ENCODE data around the gene PCGF3.
"Not testable (repeated sequence)": the region's sequence is repeated elsewhere in the genome, so short reads cannot be mapped to it uniquely, and the experiment has no call there.

The PCGF3 gene

GRCh38 chr4:668219-668618 is 37.4 kb upstream of the PCGF3 start:
- FAIRE-seq: not testable (repeated sequence)

DNA sequence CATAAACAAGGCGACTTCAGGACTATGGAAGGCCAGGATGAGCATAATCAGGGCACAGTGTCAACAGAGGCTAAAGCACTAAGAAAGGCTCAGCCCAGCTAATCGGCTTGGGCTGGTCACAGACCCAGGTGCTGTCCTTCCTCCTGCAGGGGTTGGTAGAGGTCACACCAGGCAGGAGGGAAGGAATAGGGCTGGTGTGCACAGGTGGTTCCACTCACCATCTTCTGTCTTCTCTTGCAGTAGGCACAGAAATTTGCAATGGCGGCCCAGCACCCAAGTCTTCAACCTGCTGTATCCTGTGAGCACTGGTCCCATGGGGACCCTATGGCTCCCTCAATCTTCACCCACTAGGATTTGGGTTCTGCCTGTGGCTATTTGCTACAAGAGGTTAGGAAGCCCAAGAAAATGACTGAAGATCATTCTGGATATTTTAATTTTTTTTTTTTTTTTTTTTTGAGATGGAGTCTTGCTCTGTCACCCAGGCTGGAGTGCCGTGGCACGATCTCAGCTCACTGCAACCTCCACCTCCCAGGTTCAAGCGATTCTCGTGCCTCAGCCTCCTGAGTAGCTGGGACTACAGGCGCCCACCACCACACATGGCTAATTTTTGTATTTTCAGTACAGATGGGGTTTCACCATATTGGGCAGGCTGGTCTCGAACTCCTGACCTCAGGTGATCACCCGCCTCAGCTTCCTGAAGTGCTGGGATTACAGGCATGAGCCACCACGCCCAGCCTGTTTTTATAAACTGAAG is 35.6 kb upstream of the PCGF3 start:
- not testable (repeated sequence) for FAIRE-seq

DNA sequence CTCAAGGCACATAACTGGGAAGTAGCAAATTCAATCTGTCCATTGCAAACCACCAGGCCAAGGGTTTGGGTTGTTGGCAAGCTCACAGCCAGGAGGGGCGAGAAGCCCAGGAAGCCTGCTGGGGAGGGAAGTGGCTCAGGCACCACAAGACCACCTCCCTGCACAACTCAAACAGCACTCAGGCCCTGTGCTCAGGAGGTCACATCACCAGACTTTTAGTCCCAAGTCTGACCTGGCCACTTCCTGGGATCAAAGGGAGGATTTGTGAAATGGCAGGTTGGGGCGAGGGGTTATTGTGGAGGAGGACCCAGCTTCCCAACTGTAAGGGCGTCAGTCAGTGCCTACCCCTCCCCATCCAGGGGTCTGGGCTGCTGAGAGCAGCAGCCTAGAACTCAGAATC is 33.9 kb upstream of the PCGF3 start:
- no peak for FAIRE-seq

GRCh38 chr4:673349-674091 is 32.1 kb upstream of the PCGF3 start:
- FAIRE-seq: no peak

DNA sequence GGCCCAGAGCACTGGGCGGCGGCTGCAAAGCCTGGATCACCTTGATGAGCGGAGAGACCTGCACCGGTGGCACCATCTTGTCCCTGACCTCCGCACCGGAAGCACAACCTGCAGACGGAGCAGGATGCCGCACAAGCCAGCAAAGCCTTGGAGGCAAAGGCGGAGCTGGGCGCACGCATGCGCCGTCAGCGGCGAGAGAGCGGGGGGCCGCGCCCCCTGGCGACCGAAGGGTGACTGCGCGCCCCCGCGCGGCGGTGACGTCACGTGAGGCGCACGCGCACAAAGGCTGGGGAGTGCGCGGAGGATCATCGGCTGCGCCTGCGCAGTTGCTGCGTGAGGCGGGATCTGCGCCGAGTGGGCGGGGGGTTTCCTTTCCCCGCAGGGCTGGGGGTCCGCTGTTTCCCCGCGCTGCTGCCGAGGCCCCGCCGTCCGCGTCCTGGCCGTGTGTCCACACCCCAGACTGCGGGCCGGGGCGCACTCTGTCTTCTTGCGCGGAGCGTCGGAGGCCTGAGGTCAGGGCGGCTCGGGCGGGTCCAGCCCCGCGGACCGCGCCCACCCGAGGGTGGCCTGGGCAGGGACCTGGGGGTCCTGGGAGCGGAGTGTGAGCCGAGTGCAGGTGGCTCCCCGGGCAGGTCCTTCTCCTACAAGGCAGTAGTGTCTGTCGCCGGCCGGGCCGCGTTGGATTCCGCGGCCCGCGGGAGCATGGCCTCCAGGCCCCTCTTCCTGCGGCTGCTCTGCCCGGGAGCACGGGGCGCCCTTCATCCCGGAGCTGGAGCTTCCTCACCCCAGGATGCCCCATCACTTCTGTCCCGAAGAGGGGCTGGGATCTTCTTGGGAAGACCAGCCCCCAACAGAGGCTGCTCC is 31.2 kb upstream of the PCGF3 start, which contains the start of the genes ATP5ME and MYL5:
ATP5ME (minus strand) TSS at position 105 of the 864 bp plus-strand sequence; CDS start at position 76, 29 bp downstream.
MYL5 (plus strand) TSS at position 371 of the 864 bp plus-strand sequence. CDS start 3,485 bp downstream, outside the sequence.
- FAIRE-seq: peak; percentile 66

DNA sequence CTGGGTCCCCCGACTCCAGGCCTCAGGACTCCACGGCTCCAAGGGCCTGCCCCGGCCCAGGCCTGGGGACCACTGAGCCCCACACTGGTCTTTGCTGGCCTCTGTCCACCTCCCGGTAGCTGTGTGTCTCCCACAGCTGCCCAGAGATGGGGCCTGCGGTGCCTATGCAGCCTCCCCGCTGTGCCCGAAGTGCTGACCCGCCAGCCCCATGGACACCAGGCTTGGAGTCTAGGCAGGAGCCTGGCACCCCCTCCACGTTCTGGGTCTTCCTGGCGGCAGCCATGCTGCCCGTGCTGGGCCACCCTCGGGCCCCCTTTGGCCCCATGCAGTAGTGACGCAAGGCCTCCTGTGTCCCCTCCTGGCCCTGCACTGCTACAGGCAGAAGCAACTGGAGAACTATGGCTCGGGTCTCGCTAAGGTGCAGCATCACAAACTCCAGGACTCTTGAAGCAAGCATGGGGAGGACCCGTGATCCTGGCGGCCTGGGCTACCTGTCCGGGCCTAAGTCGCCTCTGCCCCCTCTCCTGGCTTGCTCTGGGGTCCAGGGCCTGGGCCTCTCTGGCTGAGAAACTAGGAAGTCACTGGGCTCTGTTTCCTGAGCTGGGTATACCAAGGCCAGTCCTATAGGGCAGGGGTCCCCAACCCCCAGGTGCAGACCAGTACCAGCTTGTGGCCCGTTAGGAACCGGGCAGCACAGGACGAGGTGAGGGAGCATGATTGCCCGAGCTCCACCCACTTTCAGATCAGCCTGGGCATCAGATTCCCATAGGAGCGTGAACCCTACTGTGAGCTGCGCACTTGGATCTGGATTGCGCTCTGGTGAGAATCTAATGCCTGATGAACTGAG is 30.4 kb upstream of the PCGF3 start:
- no peak for FAIRE-seq

GRCh38 chr4:675980-676870 is 29.4 kb upstream of the PCGF3 start:
- FAIRE-seq: no peak

DNA sequence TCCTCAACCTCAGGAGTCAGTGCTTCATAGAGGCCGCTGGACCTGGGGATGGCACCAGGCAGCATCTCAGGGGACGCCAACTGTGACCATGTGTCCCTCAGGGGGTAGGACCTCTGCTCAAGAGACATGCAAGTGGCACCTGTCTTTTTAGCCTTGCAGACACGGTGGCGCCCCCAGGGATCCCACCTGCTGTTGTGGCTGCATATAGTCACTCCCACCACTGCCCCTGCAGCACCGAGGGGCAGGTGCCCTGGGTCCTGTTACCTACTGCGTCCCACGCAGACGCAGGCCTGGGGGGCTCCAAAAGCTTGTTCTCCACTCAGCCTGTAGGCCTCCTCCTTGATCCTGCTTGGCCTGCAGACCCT is 28.8 kb upstream of the PCGF3 start:
- no peak for FAIRE-seq

GRCh38 chr4:677431-678293 is 28.0 kb upstream of the PCGF3 start:
- FAIRE-seq: no peak

DNA sequence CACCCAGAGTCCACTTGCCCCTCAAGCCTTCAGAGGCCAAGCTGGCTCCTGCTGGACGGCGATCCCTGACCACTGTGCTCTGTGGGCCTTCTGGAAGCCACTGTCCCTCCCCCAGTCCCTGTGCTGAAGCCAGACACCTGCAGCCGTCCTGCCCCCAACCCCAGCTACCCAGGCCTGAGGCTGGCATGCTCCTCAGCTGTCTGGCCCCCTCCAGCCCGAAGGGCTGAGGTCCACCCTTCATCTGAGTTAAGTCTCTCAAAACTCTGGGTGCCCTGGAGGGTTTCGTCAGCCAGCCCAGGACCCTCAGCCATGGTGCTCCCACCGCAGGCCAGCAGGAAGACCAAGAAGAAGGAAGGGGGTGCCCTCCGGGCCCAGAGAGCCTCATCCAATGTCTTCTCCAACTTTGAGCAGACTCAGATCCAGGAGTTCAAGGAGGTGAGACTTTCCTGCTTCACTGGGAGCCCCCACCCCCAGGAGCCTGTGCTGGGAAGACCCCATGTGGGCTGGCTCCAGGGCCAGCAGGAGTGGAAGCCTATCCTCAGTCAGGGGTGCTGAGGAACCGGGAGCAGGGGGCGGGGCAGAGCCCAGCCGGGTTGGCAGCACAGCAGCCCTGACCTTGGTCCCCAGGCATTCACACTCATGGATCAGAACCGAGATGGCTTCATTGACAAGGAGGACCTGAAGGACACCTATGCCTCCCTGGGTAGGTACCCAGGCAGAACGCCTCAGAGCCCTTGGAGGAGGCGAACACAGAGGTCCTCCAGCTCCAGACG is 27.1 kb upstream of the PCGF3 start:
- FAIRE-seq: no peak

GRCh38 chr4:679104-679481 is 26.5 kb upstream of the PCGF3 start:
- no peak for FAIRE-seq

DNA sequence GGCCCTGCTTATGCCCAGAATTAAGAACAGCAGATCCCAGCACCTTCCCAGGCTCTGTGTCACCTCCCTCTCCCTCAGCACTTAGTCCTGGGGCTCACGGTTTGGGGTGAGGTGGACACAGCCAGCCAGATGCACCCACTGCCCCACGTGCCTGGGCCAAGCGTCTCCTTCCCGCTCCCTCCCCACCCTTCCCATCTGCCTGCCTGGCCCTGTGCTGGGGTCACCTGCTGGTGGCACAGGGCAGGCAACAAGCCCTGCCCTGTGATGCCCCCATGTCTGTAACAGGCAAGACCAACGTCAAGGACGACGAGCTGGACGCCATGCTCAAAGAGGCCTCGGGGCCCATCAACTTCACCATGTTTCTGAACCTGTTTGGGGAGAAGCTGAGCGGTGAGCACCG is 26.0 kb upstream of the PCGF3 start:
- no peak for FAIRE-seq

- FAIRE-seq: no peak
Measured at GRCh38 chr4:680091-680490, 25.5 kb upstream of the PCGF3 start.

- no peak for FAIRE-seq
Measured at GRCh38 chr4:680551-680927, 25.1 kb upstream of the PCGF3 start.

DNA sequence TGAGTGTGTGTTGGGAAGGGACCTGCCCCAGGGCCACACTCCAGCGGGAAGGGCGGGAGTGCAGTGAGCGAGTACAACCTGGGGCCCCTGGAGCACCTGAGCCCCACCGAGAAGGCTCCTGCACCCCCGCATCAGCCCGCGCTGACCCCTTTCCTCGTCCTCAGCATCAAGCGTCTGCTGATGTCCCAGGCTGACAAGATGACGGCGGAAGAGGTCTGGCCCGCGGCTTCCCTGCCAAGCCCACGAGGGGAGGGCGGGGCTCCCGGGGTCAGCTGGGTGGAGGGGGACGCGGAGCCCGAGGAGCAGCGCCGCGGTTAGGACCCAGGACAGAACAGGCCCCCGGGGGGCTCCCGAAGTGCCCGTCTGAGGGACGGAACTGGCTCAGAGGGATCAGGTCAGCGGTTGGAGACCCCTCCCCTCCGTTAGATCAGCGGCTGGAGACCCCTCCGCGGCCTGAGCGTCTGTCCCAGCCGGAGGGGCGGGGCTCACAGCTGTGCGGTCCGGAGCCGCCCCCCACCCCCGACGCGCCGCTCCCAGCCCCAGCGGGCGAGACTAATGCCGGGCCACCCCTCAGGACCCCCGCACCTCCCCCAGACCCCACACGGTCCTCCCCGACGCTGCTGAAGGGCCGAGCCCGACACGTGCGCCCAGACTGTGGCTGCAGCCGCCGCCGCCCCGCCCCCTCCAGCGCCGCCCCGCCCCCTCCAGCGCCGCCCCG is 24.5 kb upstream of the PCGF3 start:
- no peak for FAIRE-seq

- FAIRE-seq: no peak
Measured at GRCh38 chr4:681736-682451, 23.7 kb upstream of the PCGF3 start.

DNA sequence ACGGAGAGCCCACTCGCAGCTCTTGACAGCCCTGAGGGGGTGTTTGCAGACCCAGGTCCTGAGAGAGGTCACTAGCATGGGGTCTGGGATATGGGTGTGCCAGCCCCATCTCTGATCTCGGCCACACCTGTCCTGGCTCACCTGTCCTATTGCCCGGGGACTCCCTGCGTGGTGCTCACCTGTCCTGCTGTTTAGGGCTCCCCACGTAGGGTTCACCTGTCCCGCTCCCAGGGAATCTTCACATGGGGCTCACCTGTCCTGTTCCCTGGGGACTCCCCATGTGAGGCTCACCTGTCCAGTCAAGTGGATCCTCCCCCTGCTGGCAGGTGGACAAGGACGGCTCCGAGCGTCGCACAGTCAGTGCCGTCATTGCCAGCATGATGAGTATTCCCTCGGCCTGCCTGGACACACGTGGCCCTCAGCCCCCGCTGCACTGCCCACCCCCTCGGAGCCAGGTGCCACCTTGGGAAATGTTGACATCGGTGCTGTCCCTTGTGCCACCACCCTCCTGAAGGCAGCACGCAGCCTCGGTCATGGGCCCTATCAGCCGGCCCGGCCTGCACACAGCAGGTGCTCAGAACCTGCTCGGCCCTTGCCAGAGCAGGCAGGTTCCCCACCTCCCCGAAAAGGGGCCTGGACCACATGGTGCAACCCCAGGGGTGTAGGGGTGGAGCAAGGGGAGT is 23.0 kb upstream of the PCGF3 start:
- FAIRE-seq: no peak
